ENCODE measurements around the gene RAD54L.

- TF ChIP-seq CTCF (IDR thresholded peaks at IDR 0.05; ENCODE audit: low read depth, low read length, missing input control) = no peak
- TF ChIP-seq, protein P1, sequence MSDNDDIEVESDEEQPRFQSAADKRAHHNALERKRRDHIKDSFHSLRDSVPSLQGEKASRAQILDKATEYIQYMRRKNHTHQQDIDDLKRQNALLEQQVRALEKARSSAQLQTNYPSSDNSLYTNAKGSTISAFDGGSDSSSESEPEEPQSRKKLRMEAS (IDR thresholded peaks at IDR 0.05) = no peak
Observed at GRCh38 chr1:46210561-46210960, 37.0 kb upstream of the RAD54L start.
